Measurements from ENCODE around the gene TBPL1. TPM values are rescaled to one million over a fixed set of nuclear protein-coding genes. Genes with fewer than 3 reads are reported as not detected.

TBPL1 gene
- total and polyA plus RNA-seq, 2 of the 8 experiments (the other 6 are each of a cell fraction or from before 2014, with no cell fraction given), result 32.5 to 67.0 TPM

GRCh38 chr6:133990321-133990720, 37.3 kb downstream of the TBPL1 start:
- H3K23me2 ChIP-seq (ENCODE audit: low read depth, low read length), result no peaks in the 10 kb centered on the region
- H2BK12ac ChIP-seq (ENCODE audit: low read depth, low read length), result no peak overlapping the region
- H3K4me1 ChIP-seq (replicated peaks in 1 of 4; ENCODE audit: control insufficient read depth in 3 of 4, insufficient read depth in 4 of 4, low read length in 3 of 4), result peaks cover 0 to 6% (median 3%) of the 10 kb centered on the region in 4 experiments; a peak in 2 of 7 replicates
- no peak overlapping the region for H2BK20ac ChIP-seq (ENCODE audit: low read length)
- H3K9me3 ChIP-seq (ENCODE audit: insufficient read depth in 2 of 2, low read depth in 1 of 2, low read length in 1 of 2), result no peaks in the 10 kb centered on the region
- H3K56ac ChIP-seq (replicated peaks; ENCODE audit: insufficient read length, low read depth, low read length), result no peak overlapping the region
- no peak overlapping the region for H2AK5ac ChIP-seq (ENCODE audit: low read depth, low read length)
- H3K14ac ChIP-seq (ENCODE audit: insufficient read length), result no peak overlapping the region
- H3K23ac ChIP-seq (ENCODE audit: insufficient read length), result no peak overlapping the region
- H3K18ac ChIP-seq (ENCODE audit: extremely low read depth, low read length), result no peak overlapping the region
- no peak overlapping the region for H3K27ac ChIP-seq (ENCODE audit: low read depth, low read length)
- no peak overlapping the region for H4K91ac ChIP-seq (replicated peaks; ENCODE audit: insufficient read length, low read length)
- FAIRE-seq (no peak), DNase-seq (ENCODE audit: low read depth in 1 of 2, low spot score in 2 of 2) (no peak)
- H4K5ac ChIP-seq (ENCODE audit: insufficient read length, low read depth, low read length), result no peak overlapping the region
- POLR2A ChIA-PET (ENCODE audit: partially characterized antibody), result interaction anchor here (0.6 to 2.5 kb wide), 6 partner anchors 8 to 65 kb away, joined by 3 to 9 read pairs (median 3); no protein-coding TSS in a partner anchor
- 76% methylated on average over 1 of the region's 1 CpG; no CpG with 5 or more reads in 1 of the 2 experiments for WGBS, 2 experiments (ENCODE audit: extremely low coverage in 1 of 2, insufficient coverage in 1 of 2, insufficient read length in 1 of 2, insufficient replicate concordance in 2 of 2, low coverage in 1 of 2, low lambda C conversion rate in 2 of 2, missing lambda C conversion rate in 1 of 2)
- H2BK120ac ChIP-seq (replicated peaks; ENCODE audit: low read depth, low read length), result no peak overlapping the region
- H2AFZ ChIP-seq (ENCODE audit: low read length), result no peak overlapping the region
- no peaks in the 10 kb centered on the region for H3K27me3 ChIP-seq (replicated peaks in 1 of 4; ENCODE audit: control insufficient read depth in 3 of 4, extremely low read depth in 1 of 4, insufficient read depth in 3 of 4, low read length in 3 of 4)
- H3K79me1 ChIP-seq (ENCODE audit: low read depth, low read length), result no peaks in the 10 kb centered on the region; the same call in 1 of the 2 replicates
- CTCF ChIA-PET (ENCODE audit: partially characterized antibody), result interaction anchor here (1.1 to 5.3 kb wide), 8 partner anchors 9 to 124 kb away, joined by 3 to 31 read pairs (median 6); no protein-coding TSS in a partner anchor
- H3K4me3 ChIP-seq (ENCODE audit: extremely low read depth in 1 of 4, insufficient read depth in 2 of 4, low read depth in 3 of 4, low read length in 4 of 4), result no peak overlapping the region
- no peak overlapping the region for H4K8ac ChIP-seq (ENCODE audit: extremely low read depth, insufficient read depth, low read length)
- peaks cover 0 to 19% (median 4%) of the 10 kb centered on the region in 4 experiments; a peak in 3 of 8 replicates for H3K36me3 ChIP-seq (ENCODE audit: control insufficient read depth in 2 of 4, insufficient read depth in 4 of 4, low read length in 3 of 4)
- H3K9ac ChIP-seq (replicated peaks in 1 of 4; ENCODE audit: extremely low read depth in 1 of 4, low read depth in 3 of 4, low read length in 3 of 4), result no peak overlapping the region
- no peak overlapping the region for H2BK5ac ChIP-seq (ENCODE audit: low read depth, low read length)
- no peaks in the 10 kb centered on the region for H4K20me1 ChIP-seq (replicated peaks in 1 of 2; ENCODE audit: control insufficient read depth in 1 of 2, insufficient read depth in 2 of 2, low read length in 2 of 2)
- H3K79me2 ChIP-seq (ENCODE audit: control insufficient read depth in 1 of 2, insufficient read depth in 2 of 2, low read length in 2 of 2), result no peaks in the 10 kb centered on the region
- no peak overlapping the region for H2BK15ac ChIP-seq (ENCODE audit: low read length)
- no peak for TF ChIP-seq SIRT6 (IDR thresholded peaks at IDR 0.05; ENCODE audit: low read length)
- no peak for TF ChIP-seq SAP30 (IDR thresholded peaks at IDR 0.05; ENCODE audit: insufficient read depth, insufficient replicate concordance, low read length)
- no peak for TF ChIP-seq SP2 (IDR thresholded peaks at IDR 0.05; ENCODE audit: low read length)
- TF ChIP-seq CBX5 (IDR thresholded peaks at IDR 0.05; ENCODE audit: low read depth, low read length), result no peak
- no peak for TF ChIP-seq KDM5A (IDR thresholded peaks at IDR 0.05; ENCODE audit: low read length)
- no peak overlapping the region for H3K4me2 ChIP-seq (ENCODE audit: insufficient read depth in 1 of 2, low read depth in 2 of 2, low read length in 2 of 2)
- H3K4ac ChIP-seq (replicated peaks; ENCODE audit: insufficient read length, low read depth, low read length), result no peak overlapping the region
